NCI-H2196 (cell line): Measurements from ENCODE around the gene RHBDD3.

Source experiments
- DNase-seq: peaks from one replicate; lab custom pipeline; 2025; ENCODE audit not compliant: unreplicated experiment; lab: John Stamatoyannopoulos, UW

Gene RHBDD3

GRCh38 chr22:29269731-29270474 lies 2.1 kb upstream of the RHBDD3 start:
- no peak for DNase-seq

GRCh38 chr22:29269230-29269604 lies 1.4 kb upstream of the RHBDD3 start:
- no peak for DNase-seq

GRCh38 chr22:29268511-29269229 lies 889 bp upstream of the RHBDD3 start:
- no peak for DNase-seq

- DNase-seq: no peak
These were observed 321 bp downstream of the RHBDD3 start for GRCh38 chr22:29267462-29267857.

- DNase-seq: no peak
These were observed 968 bp downstream of the RHBDD3 start for GRCh38 chr22:29266564-29267461.

- no peak for DNase-seq
These were observed 1.9 kb downstream of the RHBDD3 start for GRCh38 chr22:29265929-29266328.

- DNase-seq: no peak
These were observed 2.5 kb downstream of the RHBDD3 start for GRCh38 chr22:29265305-29265704.

GRCh38 chr22:29263791-29264276 lies 3.9 kb downstream of the RHBDD3 start:
- no peak for DNase-seq

GRCh38 chr22:29260601-29261315 lies 7.0 kb downstream of the RHBDD3 start:
- DNase-seq: no peak

- DNase-seq: no peak
These were observed 7.7 kb downstream of the RHBDD3 start for GRCh38 chr22:29260031-29260560.

GRCh38 chr22:29259253-29259899 lies 8.4 kb downstream of the RHBDD3 start:
- no peak for DNase-seq

- DNase-seq: no peak
These were observed 9.2 kb downstream of the RHBDD3 start for GRCh38 chr22:29258407-29259252.

- DNase-seq: no peak
These were observed 10.0 kb downstream of the RHBDD3 start for GRCh38 chr22:29257751-29258181.

GRCh38 chr22:29256606-29257325 lies 11.0 kb downstream of the RHBDD3 start:
- DNase-seq: no peak

- DNase-seq: no peak
These were observed 12.6 kb downstream of the RHBDD3 start for GRCh38 chr22:29255064-29255621.

GRCh38 chr22:29254286-29254660 lies 13.5 kb downstream of the RHBDD3 start:
- DNase-seq: no peak

- no peak for DNase-seq
These were observed 14.1 kb downstream of the RHBDD3 start for GRCh38 chr22:29253561-29254285.
